K562 (cell line): ENCODE data around the gene YPEL5. TPM values are rescaled to one million over a fixed set of nuclear protein-coding genes. Genes with fewer than 3 reads are reported as not detected.

Experiments
- ATAC-seq: fragments of 200-7000 bp; cut with Tn5 transposase; 3 replicates; pipeline ENCODE4 v1.9.1; 2020; ENCODE audit warnings: moderate library complexity
- BruUV-seq: library from RNA; stranded (reverse); fragments of 400-500 nt; replicated peaks from 2 replicates; lab custom pipeline; 2021; lab: Mats Ljungman, UMichigan
- CTCF ChIA-PET: fragments of 300-600 bp; formaldehyde crosslinking; extraction: SDS; loops from one replicate; lab custom pipeline; 2021; ENCODE audit warnings: low intra/inter-chr PET ratio; lab: Yijun Ruan, JAX
- POLR2A ChIA-PET: fragments of 300-600, 350-650 bp; sonication (Branson Sonifier 250); formaldehyde crosslinking; extraction: SDS; loops from one replicate; lab custom pipeline; 2021; ENCODE audit warnings: antibody characterized with exemption, inconsistent platforms; lab: Yijun Ruan, JAX
- DNase-seq, 4 experiments: peaks; one replicate each; pipeline versions ENCODE4 v3.0.0 to v3.0.0-alpha.2; 2011 to 2018; ENCODE audit warnings: low spot score in 3 of 4, mixed read lengths in 3 of 4; ENCODE audit errors: extremely low read depth in 1 of 4
- FAIRE-seq: peaks from 2 replicates; lab custom pipeline; 2011; peaks lifted over from hg19 to GRCh38; lab: Jason Lieb, UNC
- H2AFZ ChIP-seq: 2 replicates; pipeline ENCODE4 v1.6.0; 2011; ENCODE audit warnings: low read depth, low read length, control low read depth, inconsistent platforms
- H3K27ac ChIP-seq: fragments of 200-600 bp; 3 replicates; pipeline ENCODE4 v1.8.0; 2011; ENCODE audit warnings: low read depth, mild to moderate bottlenecking, control low read depth, inconsistent platforms, low read length, moderate library complexity, mixed read lengths; ENCODE audit errors: extremely low read depth
- H3K27me3 ChIP-seq, 2 experiments: fragments of 300-600 bp in 1 of 2; 2 replicates in 1 of 2; 3 replicates in 1 of 2; pipeline versions ENCODE4 v1.6.0 to v1.8.0; 2011; ENCODE audit warnings: inconsistent platforms in 2 of 2, low read length in 2 of 2, mild to moderate bottlenecking in 1 of 2, mixed read lengths in 1 of 2, moderate library complexity in 1 of 2; ENCODE audit not compliant: control insufficient read depth in 2 of 2, insufficient read depth in 2 of 2
- H3K36me3 ChIP-seq: fragments of 300-600 bp; 3 replicates; pipeline ENCODE4 v1.8.0; 2011; ENCODE audit warnings: mild to moderate bottlenecking, low read length, inconsistent platforms; ENCODE audit not compliant: control insufficient read depth, insufficient read depth
- H3K4me1 ChIP-seq, 2 experiments: fragments of 200-600 bp in 1 of 2; replicated peaks in 1 of 2; 2 replicates in 1 of 2; 3 replicates in 1 of 2; pipeline versions ENCODE4 v1.5.1 to v1.8.0; 2011; ENCODE audit warnings: inconsistent platforms in 2 of 2, low read length in 2 of 2, mild to moderate bottlenecking in 1 of 2, mixed read lengths in 1 of 2, moderate library complexity in 1 of 2; ENCODE audit not compliant: control insufficient read depth in 2 of 2, insufficient read depth in 2 of 2
- H3K4me2 ChIP-seq: 2 replicates; pipeline ENCODE4 v1.6.1; 2011; ENCODE audit warnings: low read length, control low read depth, inconsistent platforms, mixed read lengths; ENCODE audit not compliant: insufficient read depth
- H3K4me3 ChIP-seq: fragments of 200-600 bp; sonication (generic), shearing (Covaris generic); 2 replicates; pipeline ENCODE4 v1.5.1; 2016; ENCODE audit warnings: control low read depth, inconsistent platforms
- H3K79me2 ChIP-seq: fragments of 200-600 bp; 3 replicates; pipeline ENCODE4 v1.8.0; 2011; ENCODE audit warnings: low read length, inconsistent platforms; ENCODE audit not compliant: control insufficient read depth, insufficient read depth
- H3K9ac ChIP-seq, 2 experiments: 2 replicates each; pipeline versions ENCODE4 v1.6.0 to v1.6.1; 2011; ENCODE audit warnings: low read depth in 2 of 2, low read length in 2 of 2, control low read depth in 1 of 2, inconsistent platforms in 1 of 2, mild to moderate bottlenecking in 1 of 2, mixed read lengths in 1 of 2; ENCODE audit not compliant: insufficient read depth in 1 of 2
- H3K9me1 ChIP-seq: one replicate; pipeline ENCODE4 v1.6.0; 2011; ENCODE audit warnings: inconsistent platforms, mild to moderate bottlenecking, low read length, moderate library complexity; ENCODE audit not compliant: control insufficient read depth, insufficient read depth
- H3K9me3 ChIP-seq: replicated peaks from 2 replicates; pipeline ENCODE4 v1.5.1; 2011; ENCODE audit warnings: low read depth, low read length, inconsistent platforms; ENCODE audit not compliant: control insufficient read depth, insufficient read depth
- H4K20me1 ChIP-seq: replicated peaks from 2 replicates; pipeline ENCODE4 v1.6.1; 2011; ENCODE audit warnings: low read length, inconsistent platforms, mixed read lengths; ENCODE audit not compliant: control insufficient read depth, insufficient read depth
- ATF1 ChIP-seq, 2 experiments: fragments of 450-650 bp in 1 of 2; IDR thresholded peaks; 2 replicates each; pipeline ENCODE4 v1.6.1; 2016; ENCODE audit warnings: missing compliant biosample characterization in 1 of 2, missing genetic modification characterization in 1 of 2
- KDM1A ChIP-seq, 2 experiments: fragments of 450-650 bp; IDR thresholded peaks; 2 replicates each; pipeline ENCODE4 v1.6.1; 2016; ENCODE audit warnings: mild to moderate bottlenecking in 2 of 2
- NCOR1 ChIP-seq: fragments of 450-650 bp; IDR thresholded peaks from 2 replicates; pipeline ENCODE4 v1.6.1; 2016; ENCODE audit warnings: mild to moderate bottlenecking, moderate library complexity
- PURB ChIP-seq: sonication (generic); formaldehyde crosslinking; IDR thresholded peaks from 2 replicates; pipeline ENCODE4 v1.9.0; 2021; ENCODE audit warnings: low read depth, mild to moderate bottlenecking, missing genetic modification reagents
- ZFP36 ChIP-seq: fragments of 150-350 bp; IDR thresholded peaks from 2 replicates; pipeline ENCODE4 v1.6.1; 2018; ENCODE audit warnings: low read length, low read depth; ENCODE audit not compliant: partially characterized antibody
- ZNF511 ChIP-seq: sonication (generic); formaldehyde crosslinking; IDR thresholded peaks from 2 replicates; pipeline ENCODE4 v1.8.0; 2022; ENCODE audit warnings: mild to moderate bottlenecking, missing genetic modification reagents
- WGBS: fragments of 100-300 bp; shearing (Covaris generic); methylation state at CpG from one replicate; pipeline ENCODE4 v1.1.6; 2016; ENCODE audit warnings: low coverage, mixed read lengths; ENCODE audit not compliant: insufficient coverage; ENCODE audit errors: missing lambda C conversion rate; 5-methylcytosine and 5-hydroxymethylcytosine counted together
- in situ Hi-C: fragments of 300-500 bp; cut with MboI; formaldehyde crosslinking; loops from 4 replicates; pipeline ENCODE4 v1.15.0; 2018; ENCODE audit warnings: inconsistent platforms, mixed read lengths
- intact Hi-C: fragments of 100-400 bp; cut with micrococcal nuclease; formaldehyde crosslinking; loops from 2 replicates; pipeline ENCODE4 v1.14.2; 2022
- polyA plus RNA-seq, 8 experiments: library from polyadenylated mRNA; depleted of rRNA in 4 of 8; stranded (reverse) in 5 of 8; unstranded in 3 of 8; fragments of >200 nt; fragmentation: Nextera tagmentation in 2 of 8; fragmentation: Illumina TruSeq in 1 of 8; extraction: Ambion mirVana in 2 of 8; extraction: Trizol in 1 of 8; gene quantifications; 2 replicates each; pipeline versions ENCODE4 v1.2.1 to v1.2.3, GENCODE V29; 2011 to 2014; ENCODE audit warnings: inconsistent platforms in 1 of 8, missing spikeins in 1 of 8
- total RNA-seq, 7 experiments: library from RNA; depleted of rRNA in 6 of 7; stranded (reverse); fragments of >200 nt in 6 of 7; fragmentation: Illumina TruSeq in 2 of 7; extraction: Trizol in 2 of 7; gene quantifications; 2 replicates each; pipeline versions ENCODE4 v1.2.1 to v1.2.3, GENCODE V29; 2011 to 2021; ENCODE audit warnings: low replicate concordance in 1 of 7

The YPEL5 gene
- total and polyA plus RNA-seq, 9 of the 15 experiments (the other 6 are each of a cell fraction or from before 2014, with no cell fraction given), result 5.4 to 34.4 (median 12.3) TPM

DNA sequence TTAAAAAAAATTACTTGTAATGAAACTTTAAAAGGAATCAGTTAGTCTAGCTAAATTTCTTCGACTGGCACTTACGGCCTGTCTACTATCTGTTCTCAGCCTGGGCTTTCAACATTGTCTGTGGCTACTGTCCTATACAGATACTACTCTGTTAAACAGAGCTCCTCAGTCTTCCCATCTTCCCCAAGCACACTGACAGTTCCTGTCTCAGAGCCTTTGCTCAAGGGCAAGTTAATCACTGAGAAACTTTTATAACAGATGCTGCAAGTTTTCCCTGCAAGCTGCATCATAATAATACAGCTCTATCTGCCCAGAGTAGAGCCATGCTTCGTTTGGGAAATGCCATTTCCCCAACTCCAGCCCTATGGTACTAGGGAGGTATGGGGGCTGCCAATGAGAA lies 11.3 kb upstream of the YPEL5 start:
- FAIRE-seq, result no peak

More for the DNA sequence above, 11.3 kb upstream of the YPEL5 start:
- no peak for TF ChIP-seq KDM1A (IDR thresholded peaks at IDR 0.05)
- TF ChIP-seq NCOR1, result no peak
- TF ChIP-seq ZFP36, result no peak
- no peak for TF ChIP-seq ZNF511 (CRISPR knock-in tag)
- TF ChIP-seq PURB, result no peak
- TF ChIP-seq ATF1 (CRISPR knock-in tag; IDR thresholded peaks at IDR 0.05), result no peak
- no peak for TF ChIP-seq ATF1 (tag; IDR thresholded peaks at IDR 0.05)
- TF ChIP-seq, all 486 proteins: peak for 0
- ChIA-PET POLR2A (interaction anchor here (1.0 to 2.9 kb wide), 2 partner anchors 11 to 13 kb away, joined by 4 to 11 read pairs; partner anchors contain the start of gene YPEL5), CTCF (no interaction called here)
- Histone ChIP-seq H3K4me3 (no peak overlapping the region), H3K36me3 (no peaks in the 10 kb centered on the region), H3K9ac (no peak overlapping the region), H4K20me1 (no peaks in the 10 kb centered on the region), H3K4me1 (no peaks in the 10 kb centered on the region), H3K4me2 (no peak overlapping the region), H3K27me3 (peaks cover 23 to 24% of the 10 kb centered on the region in 2 experiments; a peak in 4 of 5 replicates), H3K79me2 (no peaks in the 10 kb centered on the region), H3K9me1 (no peaks in the 10 kb centered on the region), H3K27ac (no peak overlapping the region), H2AFZ (no peak overlapping the region), H3K9me3 (no peaks in the 10 kb centered on the region)
- DNase-seq (no peak), ATAC-seq (peak; percentile 29; the same call in 1 of the 3 replicates)
- in situ Hi-C loops (no loop called here), intact Hi-C loops (no loop called here)
- BruUV-seq, result no TSS peak
- 0% methylated on average over 3 of the region's 3 CpGs for whole genome bisulfite sequencing
